Panc1 (cell line): ENCODE results near the gene GALNTL6.

Experiments
- CTCF ChIP-seq: fragments of 450-650 bp; IDR thresholded peaks from 2 replicates; pipeline ENCODE4 v1.5.1; 2017; ENCODE audit warnings: mild to moderate bottlenecking
- POLR2AphosphoS5 ChIP-seq: IDR thresholded peaks from 2 replicates; pipeline ENCODE4 v1.6.1; 2012; ENCODE audit warnings: mild to moderate bottlenecking, low read depth, low read length, moderate library complexity
- REST ChIP-seq, 2 experiments: IDR thresholded peaks; 2 replicates each; pipeline ENCODE4 v1.6.1; 2011 to 2012; ENCODE audit warnings: low read depth in 2 of 2, control low read depth in 1 of 2, low read length in 1 of 2, mild to moderate bottlenecking in 1 of 2, moderate library complexity in 1 of 2; ENCODE audit not compliant: insufficient read depth in 1 of 2

- TF ChIP-seq CTCF (no peak), REST (IDR thresholded peaks at IDR 0.05; ENCODE audit: insufficient read depth in 1 of 2, low read depth in 2 of 2, low read length in 1 of 2) (no peak), POLR2AphosphoS5 (no peak)
These were observed 127.5 kb downstream of the GALNTL6 start for GRCh38 chr4:171940656-171941055.
